Renal cortex interstitium (tissue), 11 donors: ENCODE results near the gene PTK6. TPM values are rescaled to one million over a fixed set of nuclear protein-coding genes. Genes with fewer than 3 reads are reported as not detected.
"Not testable (repeated sequence)": the region's sequence is repeated elsewhere in the genome, so short reads cannot be mapped to it uniquely, and the experiment has no call there.

Source experiments
- DNase-seq, 11 donors: peaks; one replicate each; pipeline ENCODE4 v3.0.0-alpha.2; 2013; ENCODE audit warnings: low read depth in 9 of 11, low spot score in 4 of 11; ENCODE audit errors: extremely low read depth in 1 of 11
- polyA plus RNA-seq, 3 donors: library from polyadenylated mRNA; unstranded; fragments of 120-200 nt; gene quantifications; one replicate each; pipeline ENCODE4 v1.2.1, GENCODE V29; 2013; ENCODE audit not compliant: insufficient read length in 3 of 3

The PTK6 gene
- polyA plus RNA-seq, 3 donors, result 0.50 to 0.82 (median 0.56) TPM

DNA sequence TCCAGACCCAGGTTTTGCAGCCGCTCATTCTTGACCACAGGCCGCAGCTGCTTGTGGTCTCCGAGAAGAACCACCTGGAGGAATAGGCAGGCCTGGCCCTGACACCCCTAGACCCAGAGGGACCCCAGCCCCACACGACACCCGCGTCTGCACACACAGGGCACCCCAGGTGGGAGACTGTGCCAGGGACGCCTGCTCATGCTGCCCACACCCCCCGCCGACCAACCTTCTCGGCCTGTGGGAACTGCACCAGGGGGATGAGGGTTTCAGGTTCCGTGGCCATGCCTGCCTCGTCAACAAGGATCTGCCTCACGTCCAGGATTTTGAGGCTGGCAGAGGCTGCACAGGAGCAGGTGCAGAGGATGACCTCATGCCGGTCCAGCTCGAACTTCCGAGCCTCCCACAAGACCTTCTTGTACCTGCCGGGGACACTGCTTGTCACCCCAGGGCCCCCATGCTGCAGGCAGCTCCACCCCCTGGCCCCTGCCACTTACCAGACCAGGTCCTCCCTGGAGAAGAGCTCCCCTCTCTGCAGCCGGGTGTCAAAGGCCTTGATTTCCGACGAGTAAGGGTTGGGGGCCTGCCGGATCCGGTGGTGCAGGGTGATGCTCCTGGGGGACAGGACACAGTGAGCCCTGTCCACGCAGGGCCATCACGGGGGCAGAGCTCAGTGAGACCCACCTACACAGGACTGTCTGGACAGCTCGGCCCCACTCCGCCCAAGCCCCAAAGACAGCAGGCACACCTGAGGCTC is 23.9 kb upstream of the PTK6 start:
- DNase-seq, result no peak

DNA sequence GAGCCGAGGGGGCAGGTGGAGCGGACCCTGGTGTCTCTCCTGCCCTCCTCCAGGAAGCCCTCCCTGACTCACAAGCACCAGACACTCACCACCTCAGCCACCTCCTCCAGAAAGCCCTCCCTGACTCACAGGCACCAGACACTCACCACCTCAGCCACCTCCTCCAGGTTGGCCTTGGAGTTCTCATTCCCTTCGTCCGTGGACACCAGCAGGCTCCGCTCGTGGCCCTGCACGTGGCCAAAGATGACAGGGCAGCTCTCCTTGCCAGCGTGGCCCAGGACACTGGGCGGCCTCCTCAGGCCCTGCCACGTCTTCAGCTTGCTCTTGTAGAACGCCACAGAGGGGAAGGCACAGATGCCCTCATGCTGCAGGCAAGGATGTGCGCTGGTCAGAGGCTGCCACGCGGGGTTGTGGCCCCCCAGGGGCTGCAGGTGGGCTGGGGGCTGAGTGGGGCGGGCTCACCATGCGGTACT is 23.2 kb upstream of the PTK6 start:
- DNase-seq, result no peak

DNA sequence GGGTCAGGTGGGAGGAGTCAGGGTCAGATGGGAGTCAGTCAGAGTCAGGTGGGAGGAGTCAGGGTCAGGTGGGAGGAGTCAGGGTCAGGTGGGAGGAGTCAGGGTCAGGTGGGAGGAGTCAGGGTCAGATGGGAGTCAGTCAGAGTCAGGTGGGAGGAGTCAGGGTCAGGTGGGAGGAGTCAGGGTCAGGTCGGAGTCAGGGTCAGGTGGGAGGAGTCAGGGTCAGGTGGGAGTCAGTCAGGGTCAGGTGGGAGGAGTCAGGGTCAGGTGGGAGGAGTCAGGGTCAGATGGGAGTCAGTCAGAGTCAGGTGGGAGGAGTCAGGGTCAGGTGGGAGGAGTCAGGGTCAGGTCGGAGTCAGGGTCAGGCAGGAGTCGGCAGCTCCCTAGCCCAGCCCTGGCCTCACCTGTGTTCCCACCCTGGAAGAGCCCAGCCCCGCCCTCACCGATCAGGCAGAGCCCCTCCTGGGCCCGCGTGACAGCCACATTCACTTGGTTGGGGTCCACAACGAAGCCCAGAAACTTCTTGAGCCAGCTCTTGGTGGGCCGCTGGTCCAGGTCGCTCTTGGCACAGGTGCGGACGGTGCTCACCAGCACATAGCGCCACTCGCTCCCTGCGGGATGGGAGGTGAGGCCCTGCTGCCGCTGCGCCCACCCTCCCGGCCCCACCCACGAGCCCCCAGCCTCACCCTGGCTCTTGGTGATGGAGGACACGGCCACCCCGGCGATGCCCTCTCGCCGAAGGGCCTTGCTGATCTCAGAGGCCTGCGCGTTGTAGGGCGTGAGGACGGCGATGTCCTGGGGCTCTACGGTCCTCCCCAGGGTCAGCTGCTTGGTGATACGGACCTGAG is 22.5 kb upstream of the PTK6 start:
- not testable (repeated sequence) for DNase-seq

DNA sequence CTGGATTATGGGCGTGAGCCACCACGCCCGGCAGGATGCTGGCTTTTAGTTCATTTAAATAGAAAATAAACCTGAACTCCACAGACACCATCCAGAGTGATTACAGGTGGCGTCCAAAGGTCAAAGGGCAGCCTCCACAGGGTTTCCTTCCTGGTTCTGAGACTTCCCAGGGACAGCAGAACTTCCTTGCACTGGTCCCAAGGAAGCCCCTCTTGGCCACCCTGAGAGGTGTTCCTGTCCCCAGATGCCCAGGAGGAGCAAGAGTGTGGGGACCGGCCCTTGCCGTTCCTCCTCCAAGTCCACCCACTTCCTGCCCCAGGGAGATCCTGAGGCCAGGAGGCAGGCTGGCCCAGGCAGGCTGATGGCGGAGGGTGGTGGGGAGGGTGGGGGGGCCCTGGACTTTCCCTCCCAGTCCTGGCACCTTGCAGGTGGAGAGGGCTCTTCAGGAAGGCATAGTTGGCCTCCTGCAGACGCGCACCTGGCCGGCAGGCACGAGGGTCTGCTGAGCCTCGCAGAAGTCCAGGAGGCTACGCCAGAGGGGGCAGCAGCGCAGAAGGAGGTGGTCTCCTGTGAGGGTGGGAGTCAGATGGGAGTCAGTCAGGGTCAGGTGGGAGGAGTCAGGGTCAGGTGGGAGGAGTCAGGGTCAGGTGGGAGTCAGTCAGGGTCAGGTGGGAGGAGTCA is 21.8 kb upstream of the PTK6 start:
- DNase-seq, result no peak

DNA sequence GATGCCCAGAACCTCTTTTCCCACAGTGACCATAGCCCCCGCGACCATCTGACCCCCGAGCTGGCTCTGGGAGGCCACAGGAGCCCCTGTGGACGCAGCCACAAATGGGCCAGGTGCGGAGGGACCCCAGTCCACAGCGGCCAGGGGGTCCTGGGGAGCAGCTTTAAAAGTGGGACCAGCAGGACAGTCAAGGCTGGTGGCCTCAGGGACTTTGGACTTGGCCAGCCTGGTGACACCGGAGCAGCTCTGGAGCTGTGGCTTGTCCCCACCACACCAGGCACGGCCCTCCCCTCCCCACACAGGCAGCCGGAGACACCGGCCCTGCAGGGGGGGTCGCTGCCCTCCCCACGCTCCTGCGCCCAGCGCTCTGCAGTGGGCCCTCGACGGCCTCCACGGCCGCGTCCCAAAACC is 20.3 kb upstream of the PTK6 start:
- DNase-seq, result no peak

DNA sequence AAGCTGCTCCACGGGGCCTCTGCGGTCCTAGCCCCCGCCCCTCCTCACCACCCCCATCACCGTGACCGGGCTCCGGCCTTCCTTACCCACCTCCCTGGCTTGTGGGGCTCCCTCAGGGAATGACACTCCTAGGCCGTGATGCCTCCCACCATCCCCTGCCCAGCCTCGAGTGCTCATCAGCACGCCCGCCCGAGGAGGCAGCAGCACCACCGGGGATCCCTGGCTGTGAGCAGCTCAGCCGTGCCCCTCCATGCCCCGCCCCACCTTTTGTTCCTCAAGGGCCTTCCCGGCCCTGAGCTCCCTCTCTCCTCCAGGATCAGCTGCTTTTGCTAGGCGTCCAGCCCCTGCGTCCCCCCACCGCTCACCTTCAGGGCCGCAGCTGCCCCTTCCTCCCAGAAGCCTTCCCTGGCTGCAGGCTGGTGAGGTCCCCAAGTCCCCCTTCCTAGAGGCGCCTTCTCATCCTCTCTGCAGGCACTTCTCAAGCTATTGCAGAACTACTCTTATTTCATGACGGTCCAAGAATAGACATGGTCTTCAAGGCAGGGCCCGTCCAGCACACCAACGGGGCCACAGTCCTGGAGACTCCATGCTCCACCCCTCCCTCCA is 19.8 kb upstream of the PTK6 start:
- no peak for DNase-seq

DNA sequence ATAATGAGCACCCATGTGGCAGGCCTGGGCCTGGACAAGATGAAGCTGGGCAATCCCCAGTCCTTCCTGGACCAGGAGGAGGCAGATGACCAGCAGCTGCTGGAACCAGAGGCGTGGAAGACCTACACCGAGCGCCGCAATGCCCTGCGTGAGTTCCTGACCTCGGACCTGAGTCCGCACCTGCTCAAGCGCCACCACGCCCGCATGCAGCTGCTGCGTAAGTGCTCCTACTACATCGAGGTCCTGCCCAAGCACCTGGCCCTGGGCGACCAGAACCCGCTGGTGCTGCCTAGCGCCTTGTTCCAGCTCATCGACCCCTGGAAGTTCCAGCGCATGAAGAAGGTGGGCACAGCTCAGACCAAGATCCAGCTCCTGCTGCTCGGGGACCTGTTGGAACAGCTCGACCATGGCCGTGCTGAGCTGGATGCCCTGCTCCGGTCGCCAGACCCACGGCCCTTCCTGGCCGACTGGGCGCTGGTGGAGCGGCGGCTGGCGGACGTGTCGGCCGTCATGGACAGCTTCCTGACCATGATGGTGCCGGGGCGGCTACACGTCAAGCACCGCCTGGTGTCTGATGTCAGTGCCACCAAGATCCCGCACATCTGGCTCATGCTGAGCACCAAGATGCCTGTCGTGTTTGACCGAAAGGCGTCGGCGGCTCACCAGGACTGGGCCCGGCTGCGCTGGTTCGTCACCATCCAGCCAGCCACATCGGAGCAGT is 18.6 kb upstream of the PTK6 start:
- DNase-seq, result no peak

DNA sequence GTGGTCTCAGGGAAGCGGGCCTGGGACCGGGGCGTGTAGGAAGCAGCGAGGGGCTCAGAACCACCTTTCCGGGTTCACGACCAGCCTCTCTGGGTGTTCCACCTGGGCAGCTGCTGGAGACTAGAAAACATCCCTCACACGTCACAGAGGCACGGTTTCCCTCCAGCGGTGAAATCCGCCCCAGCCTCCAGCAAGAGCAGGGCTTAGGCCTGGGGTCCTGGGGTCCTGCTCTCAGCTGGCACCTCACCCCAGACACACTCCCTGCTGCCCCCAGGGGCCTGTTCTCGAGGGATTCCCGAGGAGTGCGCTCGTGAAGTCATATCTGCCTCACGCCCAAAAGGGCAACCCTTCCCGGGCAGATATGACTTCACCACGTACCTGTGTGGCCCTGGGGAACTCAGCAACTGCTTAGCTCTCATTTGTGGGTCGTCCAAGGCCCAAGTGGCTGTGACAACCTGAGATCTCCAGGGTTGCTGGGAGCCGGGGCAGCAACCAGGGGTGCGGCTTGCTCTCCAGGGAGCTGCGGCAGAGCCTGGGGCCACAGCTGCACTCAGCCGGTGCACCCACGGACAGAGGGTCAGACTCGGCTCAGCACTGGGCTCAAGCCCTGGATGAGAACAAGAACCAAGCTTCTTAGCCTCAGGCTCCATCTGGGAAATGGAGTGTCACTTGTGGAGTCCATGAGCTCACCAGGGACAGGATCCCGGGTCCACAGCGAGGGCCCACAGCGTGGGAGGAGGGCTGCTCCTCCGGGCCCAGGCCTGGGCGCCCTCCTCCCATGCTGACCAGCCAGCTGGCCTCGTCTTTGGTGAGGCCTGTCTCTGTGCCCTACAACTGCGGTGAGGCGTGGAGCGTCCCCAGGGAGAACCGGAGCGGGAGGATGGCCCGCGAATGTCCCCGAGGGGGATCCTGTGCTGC is 17.4 kb upstream of the PTK6 start:
- no peak for DNase-seq

DNA sequence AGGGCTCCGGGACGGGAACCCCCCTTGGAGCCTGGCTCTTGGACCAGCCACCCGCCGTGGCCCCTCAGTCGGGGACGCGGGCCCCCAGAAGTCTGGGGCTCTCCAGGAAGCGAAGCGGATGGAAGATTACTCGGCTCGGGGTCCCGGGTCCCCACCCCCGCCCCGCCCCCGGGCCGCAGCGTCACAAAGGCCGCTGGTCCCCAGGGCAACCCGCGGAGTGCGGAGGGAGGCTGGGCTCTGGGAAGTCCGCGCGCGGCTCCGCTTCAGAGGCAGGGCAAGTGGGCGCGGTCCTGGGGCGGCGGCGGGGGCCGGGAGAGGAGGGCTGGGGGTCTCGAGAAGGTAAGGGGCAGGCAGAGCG is 16.7 kb upstream of the PTK6 start, which contains the start of gene FNDC11:
FNDC11 (plus strand) TSS at position 227 of the 358 bp plus-strand sequence. CDS start 1,505 bp downstream, outside the sequence.
- peak in 4 of 11 donors; percentile 54 to 64 (median 62) for DNase-seq

DNA sequence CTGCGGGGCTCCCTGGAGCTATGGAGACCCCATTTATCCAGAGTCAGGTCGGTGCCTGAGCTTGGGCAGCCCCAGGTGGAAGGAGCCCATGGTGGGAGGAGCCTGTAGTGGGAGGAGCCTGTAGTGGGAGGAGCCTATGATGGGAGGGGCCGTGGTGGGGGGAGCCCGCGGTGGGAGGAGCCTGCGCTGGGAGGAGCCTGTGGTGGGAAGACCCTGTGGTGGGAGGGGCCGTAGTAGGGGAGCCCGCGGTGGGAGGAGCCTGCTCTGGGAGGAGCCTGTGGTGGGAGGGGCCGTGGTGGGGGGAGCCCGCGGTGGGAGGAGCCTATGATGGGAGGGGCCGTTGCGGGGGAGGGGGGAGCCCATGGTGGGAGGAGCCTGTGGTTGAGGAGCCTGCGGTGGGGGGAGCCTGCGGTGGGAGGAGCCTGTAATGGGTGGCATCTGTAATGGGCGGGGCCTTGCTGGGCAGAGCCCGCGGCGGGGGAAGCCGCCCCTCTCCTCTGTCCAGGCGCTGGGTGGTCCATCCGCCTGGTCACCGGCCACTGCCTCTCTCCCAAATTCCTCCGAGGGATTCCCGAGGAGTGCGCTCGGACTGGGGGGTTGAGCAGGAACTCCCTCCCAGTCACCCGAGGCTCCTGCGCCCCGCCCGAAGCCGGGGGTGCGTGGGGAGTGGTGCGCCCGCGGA is 16.2 kb upstream of the PTK6 start:
- peak in 6 of 11 donors; percentile 48 to 69 (median 56) for DNase-seq

DNA sequence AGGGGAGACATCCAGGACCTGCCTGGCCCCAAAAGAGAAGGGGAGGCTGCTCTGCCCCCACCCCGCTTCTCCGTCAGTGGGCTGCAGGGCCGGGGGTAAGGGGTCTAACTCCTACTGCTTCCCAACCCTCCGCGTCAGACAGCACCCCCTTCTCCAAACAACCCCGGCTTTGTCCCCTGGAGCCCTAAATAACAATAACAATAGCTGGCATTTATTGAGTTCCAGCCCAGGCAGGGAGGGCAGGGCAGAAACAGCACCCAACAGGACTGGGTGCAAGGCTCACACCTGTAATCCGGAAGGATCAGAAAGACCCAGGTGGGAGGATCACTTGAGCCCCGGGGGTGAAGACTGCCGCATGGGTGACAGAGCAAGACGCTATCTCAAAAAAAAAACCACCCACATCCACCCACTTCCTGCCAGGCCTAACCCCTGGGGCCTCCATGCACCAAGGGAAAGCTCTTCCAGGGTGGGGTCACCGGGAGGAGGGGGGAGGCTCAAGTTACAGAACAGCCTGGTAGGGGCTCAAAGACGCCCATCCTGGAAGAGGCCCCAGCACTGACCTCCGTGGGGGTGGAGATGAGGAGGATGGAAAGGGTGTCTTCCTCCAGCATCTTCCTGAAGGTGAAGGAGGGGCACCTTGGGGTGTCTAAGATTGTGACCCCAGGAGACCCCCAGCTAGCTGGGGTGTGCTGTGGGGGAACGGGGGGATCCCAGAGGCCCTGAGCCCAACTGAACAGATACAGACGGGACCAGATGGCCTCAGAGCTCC is 15.5 kb upstream of the PTK6 start:
- DNase-seq, result no peak

DNA sequence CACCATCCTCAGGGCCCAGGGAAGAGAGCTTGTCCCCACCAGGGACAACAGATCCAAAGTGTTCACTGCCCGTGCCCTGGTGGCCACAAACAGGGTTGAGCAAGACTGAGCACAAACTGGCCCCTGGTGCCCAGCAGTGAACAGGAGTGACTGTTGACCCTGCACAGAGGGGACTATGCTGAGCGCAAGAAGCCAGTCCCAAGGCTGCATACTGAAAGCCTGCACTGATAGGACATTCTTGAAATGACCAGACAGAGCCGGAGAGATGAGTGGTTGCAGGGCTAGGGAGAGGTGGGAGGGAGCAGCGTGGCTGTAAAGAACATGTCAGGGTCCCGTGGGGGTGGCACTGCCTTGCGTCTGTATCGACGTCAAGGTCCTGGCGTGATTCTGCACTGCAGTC is 13.9 kb upstream of the PTK6 start:
- no peak for DNase-seq

DNA sequence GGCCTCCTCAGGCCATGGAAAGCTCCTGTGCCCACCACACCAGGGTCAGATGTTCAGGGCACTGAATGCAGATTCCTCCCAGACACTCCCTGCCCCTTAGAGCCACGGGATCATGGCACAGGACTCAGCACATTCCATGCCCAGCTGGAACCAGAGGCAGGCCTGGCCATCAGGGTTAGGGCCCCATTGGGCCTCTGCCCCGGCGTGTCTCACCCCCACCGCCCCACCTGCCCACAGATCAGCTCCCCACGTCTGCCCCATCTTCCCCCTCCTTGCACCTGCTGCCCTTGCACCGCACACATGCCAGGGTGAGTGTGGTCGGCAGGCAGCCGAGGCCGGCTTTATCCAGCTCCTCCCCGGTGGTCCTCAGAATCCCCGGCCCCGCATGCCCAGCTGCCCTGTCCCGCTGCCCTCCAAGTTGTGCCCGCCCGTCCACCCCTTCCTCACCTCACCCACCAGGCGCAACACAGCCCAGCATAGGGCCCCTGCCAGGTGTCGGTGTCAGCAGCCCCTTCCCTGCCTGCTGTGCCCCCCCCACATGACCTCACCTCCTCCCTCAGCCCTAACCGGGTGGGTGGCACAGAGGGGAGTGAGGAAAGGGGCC is 12.6 kb upstream of the PTK6 start:
- DNase-seq, result no peak

DNA sequence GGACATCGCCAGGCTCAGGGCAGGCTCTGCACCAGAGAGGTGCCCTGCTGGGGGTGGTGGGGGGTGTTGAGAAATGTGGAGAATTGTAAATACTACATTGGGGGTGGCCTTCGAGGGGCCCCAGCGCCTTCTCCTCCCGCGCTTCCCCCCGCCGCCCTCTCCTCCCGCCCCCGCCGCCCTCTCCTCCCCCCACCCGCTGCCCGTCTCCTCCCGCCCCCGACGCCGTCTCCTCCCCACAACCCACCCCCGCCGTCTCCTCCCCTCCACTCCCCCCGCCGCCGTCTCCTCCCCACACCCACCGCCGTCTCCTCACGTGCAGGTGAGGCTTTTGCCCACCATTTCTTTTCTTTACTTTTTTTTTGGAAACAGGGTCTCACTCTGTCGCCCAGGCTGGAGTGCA is 11.8 kb upstream of the PTK6 start:
- no peak for DNase-seq

DNA sequence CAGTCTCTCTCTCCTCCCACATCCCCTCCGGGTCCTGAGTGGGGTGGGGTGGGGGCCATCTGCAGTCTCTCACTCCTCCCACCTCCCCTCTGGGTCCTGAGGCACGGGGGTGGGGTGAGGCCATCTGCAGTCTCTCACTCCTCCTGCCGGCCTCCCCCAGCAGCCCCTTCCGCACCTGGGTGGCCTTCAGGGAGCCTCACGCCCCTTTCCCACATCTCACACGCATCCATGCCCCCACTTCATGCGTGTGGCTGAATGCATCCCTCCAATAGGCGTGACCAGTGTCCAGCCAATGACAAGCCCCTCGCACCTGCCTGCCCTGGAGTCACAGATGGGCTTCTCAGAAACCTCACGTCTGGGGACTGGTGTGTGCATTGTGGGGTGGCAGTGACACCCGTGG is 11.4 kb upstream of the PTK6 start:
- no peak for DNase-seq
